GM23338 (cell line): ENCODE measurements around the gene PLA2G6.
"Not testable (repeated sequence)": the region's sequence is repeated elsewhere in the genome, so short reads cannot be mapped to it uniquely, and the experiment has no call there.

Source experiments
- CREB1 ChIP-seq: fragments of 250-450 bp; sonication (Bioruptor Pico); IDR thresholded peaks from 2 replicates; pipeline ENCODE4 v1.5.0; 2020; ENCODE audit warnings: low read depth, mild to moderate bottlenecking, moderate library complexity
- CTCF ChIP-seq, 2 experiments: fragments of 200-600 bp in 1 of 2; sonication (generic) in 1 of 2; conservative IDR thresholded peaks; 2 replicates each; pipeline versions ENCODE4 v1.5.1 to v1.6.1; 2016 to 2017; ENCODE audit warnings: antibody characterized with exemption in 2 of 2, low read depth in 2 of 2, mild to moderate bottlenecking in 2 of 2, moderate library complexity in 1 of 2
- ETS1 ChIP-seq: IDR thresholded peaks from 2 replicates; pipeline ENCODE4 v1.6.1; 2016; ENCODE audit warnings: antibody characterized with exemption
- EZH2 ChIP-seq: fragments of 200-600 bp; sonication (generic); IDR thresholded peaks from one replicate; pipeline ENCODE4 v1.8.0; 2017; ENCODE audit warnings: antibody characterized with exemption, mild to moderate bottlenecking, low read depth; ENCODE audit not compliant: unreplicated experiment
- EZH2phosphoT487 ChIP-seq: fragments of 200-600 bp; sonication (generic); IDR thresholded peaks from one replicate; pipeline ENCODE4 v1.8.1; 2018; ENCODE audit warnings: antibody characterized with exemption; ENCODE audit not compliant: unreplicated experiment
- JUNB ChIP-seq: IDR thresholded peaks from one replicate; pipeline ENCODE4 v1.6.1; 2016; ENCODE audit warnings: antibody characterized with exemption; ENCODE audit not compliant: unreplicated experiment
- POLR2AphosphoS5 ChIP-seq: IDR thresholded peaks from 2 replicates; pipeline ENCODE4 v1.6.1; 2016; ENCODE audit warnings: antibody characterized with exemption, low read depth
- REST ChIP-seq: IDR thresholded peaks from one replicate; pipeline ENCODE4 v1.6.1; 2018; ENCODE audit warnings: antibody characterized with exemption; ENCODE audit not compliant: unreplicated experiment
- STAT1 ChIP-seq: IDR thresholded peaks from one replicate; pipeline ENCODE4 v1.6.1; 2016; ENCODE audit warnings: antibody characterized with exemption; ENCODE audit not compliant: unreplicated experiment
- ZNF114 ChIP-seq: fragments of 250-450 bp; sonication (Bioruptor Pico); IDR thresholded peaks from 2 replicates; pipeline ENCODE4 v1.5.0; 2020; ENCODE audit warnings: mild to moderate bottlenecking, moderate library complexity
- ZNF331 ChIP-seq: fragments of 250-450 bp; sonication (Bioruptor Pico); IDR thresholded peaks from 2 replicates; pipeline ENCODE4 v1.5.0; 2020; ENCODE audit warnings: low read depth, mild to moderate bottlenecking, moderate library complexity

GRCh38 chr22:38079208-38079607 is 102.4 kb downstream of the PLA2G6 start:
- not testable (repeated sequence) for TF ChIP-seq POLR2AphosphoS5; CTCF (conservative IDR thresholded peaks at IDR 0.05; ENCODE audit: low read depth in 2 of 2); EZH2phosphoT487; REST; EZH2; JUNB; ZNF331; CREB1 (CRISPR knock-in tag); ZNF114; ETS1; STAT1
